ENCODE measurements around the gene CD2AP.

- TF ChIP-seq CTCF (IDR thresholded peaks at IDR 0.05; ENCODE audit: insufficient read depth, low read length) (no peak), POLR2AphosphoS5 (IDR thresholded peaks at IDR 0.05; ENCODE audit: low read depth) (no peak)
Measured at GRCh38 chr6:47479874-47480273, 2.3 kb downstream of the CD2AP start.

All from HL-60 (cell line).